K562 (cell line): ENCODE measurements around the gene CERS1. TPM values are rescaled to one million over a fixed set of nuclear protein-coding genes. Genes with fewer than 3 reads are reported as not detected.

Source experiments
- ATF4 ChIP-seq: fragments of 450-650 bp; formaldehyde crosslinking; IDR thresholded peaks from 2 replicates; pipeline ENCODE4 v1.4.0; 2022; ENCODE audit warnings: mild to moderate bottlenecking, moderate library complexity
- ATF7 ChIP-seq: fragments of 450-650 bp; IDR thresholded peaks from 2 replicates; pipeline ENCODE4 v1.7.1; 2014; ENCODE audit warnings: mild to moderate bottlenecking, moderate library complexity
- BCL6 ChIP-seq: fragments of 250-450 bp; sonication (Bioruptor Pico); IDR thresholded peaks from 2 replicates; pipeline ENCODE4 v1.4.0; 2020
- DACH1 ChIP-seq: fragments of 450-650 bp; IDR thresholded peaks from 2 replicates; pipeline ENCODE4 v1.6.1; 2018; ENCODE audit not compliant: partially characterized antibody
- ESRRB ChIP-seq: fragments of 250-450 bp; sonication (Bioruptor Pico); IDR thresholded peaks from 2 replicates; pipeline ENCODE4 v1.5.0; 2020; ENCODE audit warnings: mild to moderate bottlenecking, moderate library complexity, borderline replicate concordance
- EZH2 ChIP-seq: IDR thresholded peaks from 2 replicates; pipeline ENCODE4 v1.6.1; 2012; ENCODE audit warnings: low read depth, mild to moderate bottlenecking, inconsistent platforms, low read length, borderline replicate concordance
- FIP1L1 ChIP-seq: fragments of 200-400 bp; formaldehyde crosslinking; IDR thresholded peaks from 2 replicates; pipeline ENCODE4 v1.6.1; 2018; ENCODE audit warnings: mild to moderate bottlenecking, low read depth, low read length; ENCODE audit not compliant: poor library complexity, severe bottlenecking
- FOXJ3 ChIP-seq: sonication (generic); formaldehyde crosslinking; IDR thresholded peaks from 2 replicates; pipeline ENCODE4 v1.4.0; 2020; ENCODE audit warnings: mild to moderate bottlenecking, missing genetic modification reagents
- FOXP1 ChIP-seq: sonication (generic); formaldehyde crosslinking; IDR thresholded peaks from 2 replicates; pipeline ENCODE4 v1.8.0; 2022; ENCODE audit warnings: mild to moderate bottlenecking, missing genetic modification reagents
- HMG20A ChIP-seq: fragments of 450-650 bp; formaldehyde crosslinking; conservative IDR thresholded peaks from 2 replicates; pipeline ENCODE4 v1.4.0; 2020; ENCODE audit warnings: mild to moderate bottlenecking, mixed read lengths
- HSF4 ChIP-seq: fragments of 250-450 bp; sonication (Bioruptor Pico); IDR thresholded peaks from 2 replicates; pipeline ENCODE4 v2.1.2; 2022; ENCODE audit warnings: mild to moderate bottlenecking, moderate library complexity, borderline replicate concordance
- MAFG ChIP-seq: fragments of 450-650 bp; conservative IDR thresholded peaks from 2 replicates; pipeline ENCODE4 v1.6.1; 2016; ENCODE audit warnings: missing genetic modification characterization, missing compliant biosample characterization
- MITF ChIP-seq: IDR thresholded peaks from 2 replicates; pipeline ENCODE4 v1.6.1; 2014; ENCODE audit warnings: antibody characterized with exemption
- MTA1 ChIP-seq: fragments of 450-650 bp; IDR thresholded peaks from 2 replicates; pipeline ENCODE4 v1.6.1; 2017; ENCODE audit warnings: borderline replicate concordance
- POLR2AphosphoS2 ChIP-seq: IDR thresholded peaks from 2 replicates; pipeline ENCODE4 v1.6.1; 2012; ENCODE audit warnings: low read length, improper control_type of control experiment
- PTBP1 ChIP-seq: fragments of 200-400 bp; formaldehyde crosslinking; IDR thresholded peaks from 2 replicates; pipeline ENCODE4 v1.6.1; 2017; ENCODE audit warnings: low read depth, low read length
- RBM34 ChIP-seq: fragments of 200-400 bp; formaldehyde crosslinking; IDR thresholded peaks from 2 replicates; pipeline ENCODE4 v1.6.1; 2018; ENCODE audit warnings: low read length, borderline replicate concordance; ENCODE audit not compliant: insufficient read depth
- RNF219 ChIP-seq: fragments of 250-450 bp; sonication (Bioruptor Pico); IDR thresholded peaks from 2 replicates; pipeline ENCODE4 v1.5.0; 2022; ENCODE audit warnings: mild to moderate bottlenecking
- STAT5B ChIP-seq: fragments of 250-450 bp; sonication (Bioruptor Pico); IDR thresholded peaks from 2 replicates; pipeline ENCODE4 v1.8.0; 2021; ENCODE audit warnings: mild to moderate bottlenecking, inconsistent platforms
- TAF9B ChIP-seq: fragments of 450-650 bp; IDR thresholded peaks from 2 replicates; pipeline ENCODE4 v1.6.1; 2018; ENCODE audit warnings: mild to moderate bottlenecking; ENCODE audit not compliant: partially characterized antibody
- ZKSCAN1 ChIP-seq: fragments of 150-350 bp; IDR thresholded peaks from 2 replicates; pipeline ENCODE4 v1.6.1; 2016; ENCODE audit warnings: low read depth, low read length
- ZNF23 ChIP-seq: fragments of 250-450 bp; sonication (Bioruptor Pico); IDR thresholded peaks from 2 replicates; pipeline ENCODE4 v1.4.0; 2020; ENCODE audit warnings: mild to moderate bottlenecking
- ZNF511 ChIP-seq: sonication (generic); formaldehyde crosslinking; IDR thresholded peaks from 2 replicates; pipeline ENCODE4 v1.8.0; 2022; ENCODE audit warnings: mild to moderate bottlenecking, missing genetic modification reagents
- ZNF77 ChIP-seq: fragments of 250-450 bp; sonication (Bioruptor Pico); IDR thresholded peaks from 2 replicates; pipeline ENCODE4 v1.5.0; 2020
- polyA plus RNA-seq, 8 experiments: library from polyadenylated mRNA; depleted of rRNA in 4 of 8; stranded (reverse) in 5 of 8; unstranded in 3 of 8; fragments of >200 nt; fragmentation: Nextera tagmentation in 2 of 8; fragmentation: Illumina TruSeq in 1 of 8; extraction: Ambion mirVana in 2 of 8; extraction: Trizol in 1 of 8; gene quantifications; 2 replicates each; pipeline versions ENCODE4 v1.2.1 to v1.2.3, GENCODE V29; 2011 to 2014; ENCODE audit warnings: inconsistent platforms in 1 of 8, missing spikeins in 1 of 8
- total RNA-seq, 7 experiments: library from RNA; depleted of rRNA in 6 of 7; stranded (reverse); fragments of >200 nt in 6 of 7; fragmentation: Illumina TruSeq in 2 of 7; extraction: Trizol in 2 of 7; gene quantifications; 2 replicates each; pipeline versions ENCODE4 v1.2.1 to v1.2.3, GENCODE V29; 2011 to 2021; ENCODE audit warnings: low replicate concordance in 1 of 7

Gene CERS1
- total and polyA plus RNA-seq, 9 of the 15 experiments (the other 6 are each of a cell fraction or from before 2014, with no cell fraction given) = 0.33 to 1.5 (median 0.86) TPM; not detected in 2

- TF ChIP-seq RNF219 (no peak), MITF (no peak), ZKSCAN1 (no peak), PTBP1 (no peak), BCL6 (CRISPR knock-in tag) (0 out of 2 replicates have a peak, but pooled peaks have one; percentile 5), EZH2 (no peak), MTA1 (peak; percentile 99), ATF7 (peak; percentile 94), FOXP1 (no peak), ZNF23 (no peak), TAF9B (peak; percentile 88), ZNF511 (peak; percentile 74), HSF4 (CRISPR knock-in tag) (no peak), HMG20A (no peak), FIP1L1 (no peak), POLR2AphosphoS2 (no peak; the same call in 1 of the 2 replicates), DACH1 (no peak), ZNF77 (no peak), ESRRB (CRISPR knock-in tag) (no peak), STAT5B (CRISPR knock-in tag) (no peak), MAFG (tag) (no peak), ATF4 (CRISPR knock-in tag) (no peak), RBM34 (no peak), FOXJ3 (CRISPR knock-in tag) (no peak)
Observed at GRCh38 chr19:18919086-18919899, 23.3 kb upstream of the CERS1 start, which contains the start of the genes COPE and DDX49 (continued).
